Measurements from ENCODE around the gene DNMT3B. TPM values are rescaled to one million over a fixed set of nuclear protein-coding genes. Genes with fewer than 3 reads are reported as not detected.
A peak's percentile ranks its signal among the peaks of the same experiment; 100 is the strongest.
"Not testable (repeated sequence)": the region's sequence is repeated elsewhere in the genome, so short reads cannot be mapped to it uniquely, and the experiment has no call there.

DNMT3B gene
- polyA plus RNA-seq, 1 donor = 10.1 TPM

DNA sequence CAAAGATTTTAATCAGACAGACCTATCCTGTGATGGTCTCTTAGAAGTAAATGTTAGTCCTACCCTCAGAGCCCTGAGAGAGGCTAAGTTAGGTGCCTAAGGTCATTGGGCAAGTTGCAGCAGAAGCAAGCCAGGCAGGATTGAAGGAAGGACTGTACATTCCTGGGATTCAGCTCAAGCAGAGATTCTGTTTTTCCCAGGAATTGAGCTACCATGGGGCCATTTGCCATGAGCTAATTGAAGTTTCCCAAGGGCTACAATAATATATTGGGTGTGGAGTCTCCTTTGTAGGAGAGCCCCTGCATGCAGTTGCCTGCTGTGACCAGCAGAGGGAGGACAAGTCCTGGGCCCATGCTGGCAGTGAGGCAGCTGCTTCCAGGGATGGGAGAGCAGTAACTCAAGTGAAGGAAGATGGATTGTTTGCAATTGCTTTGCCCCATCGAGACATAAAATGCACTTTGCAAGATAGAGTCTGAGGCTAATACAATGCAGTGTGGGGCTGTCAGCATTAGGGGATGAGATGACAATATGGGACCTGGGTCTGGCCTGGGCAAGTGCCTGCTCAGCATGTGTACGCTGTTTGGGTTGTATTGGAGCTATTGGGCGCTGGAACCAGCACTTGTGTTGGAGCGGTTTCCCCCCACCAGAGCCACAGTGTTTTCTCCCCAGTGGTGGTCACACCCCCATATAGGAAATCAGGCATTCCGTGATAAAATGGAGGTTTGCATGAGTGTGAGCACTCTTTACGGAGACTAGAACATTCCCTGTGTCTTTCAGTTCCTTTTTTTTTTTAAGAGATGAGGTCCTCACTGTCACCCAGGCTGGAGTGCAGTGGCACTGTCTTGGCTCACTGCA is 27.9 kb downstream of the DNMT3B start:
- peak; percentile 64 for DNase-seq

DNA sequence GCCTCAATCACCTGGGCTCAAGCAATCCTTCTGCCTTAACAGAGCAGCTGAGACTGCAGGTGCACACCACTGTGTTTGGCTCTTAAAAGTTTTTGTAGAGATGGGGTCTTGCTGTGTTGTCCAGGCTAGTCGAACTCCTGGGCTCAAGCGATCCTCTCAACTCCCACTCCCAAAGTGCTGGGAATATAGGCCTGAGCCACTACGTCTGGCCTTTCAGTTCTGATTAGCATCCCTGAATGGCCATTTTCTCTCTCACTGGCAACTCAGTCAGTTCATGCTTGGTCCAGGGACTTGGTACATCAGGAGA is 28.5 kb downstream of the DNMT3B start:
- DNase-seq = no peak

DNA sequence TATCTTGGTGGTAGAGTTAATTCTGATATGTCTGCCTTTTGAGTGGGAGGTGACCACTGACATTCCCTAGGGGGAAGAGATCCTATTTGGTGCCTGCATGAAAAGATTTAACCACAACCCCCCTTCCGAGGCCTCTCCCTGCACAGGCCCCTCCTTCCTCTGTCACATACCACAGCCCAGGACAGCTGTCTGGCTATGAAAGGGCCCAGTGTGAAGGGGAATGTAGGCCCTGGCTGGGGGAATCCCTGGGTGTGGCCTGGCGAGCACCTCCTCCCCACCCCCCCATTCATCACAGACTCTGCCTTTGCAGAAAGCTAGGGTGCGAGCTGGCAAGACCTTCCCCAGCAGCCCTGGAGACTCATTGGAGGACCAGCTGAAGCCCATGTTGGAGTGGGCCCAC is 30.1 kb downstream of the DNMT3B start:
- DNase-seq = no peak

DNA sequence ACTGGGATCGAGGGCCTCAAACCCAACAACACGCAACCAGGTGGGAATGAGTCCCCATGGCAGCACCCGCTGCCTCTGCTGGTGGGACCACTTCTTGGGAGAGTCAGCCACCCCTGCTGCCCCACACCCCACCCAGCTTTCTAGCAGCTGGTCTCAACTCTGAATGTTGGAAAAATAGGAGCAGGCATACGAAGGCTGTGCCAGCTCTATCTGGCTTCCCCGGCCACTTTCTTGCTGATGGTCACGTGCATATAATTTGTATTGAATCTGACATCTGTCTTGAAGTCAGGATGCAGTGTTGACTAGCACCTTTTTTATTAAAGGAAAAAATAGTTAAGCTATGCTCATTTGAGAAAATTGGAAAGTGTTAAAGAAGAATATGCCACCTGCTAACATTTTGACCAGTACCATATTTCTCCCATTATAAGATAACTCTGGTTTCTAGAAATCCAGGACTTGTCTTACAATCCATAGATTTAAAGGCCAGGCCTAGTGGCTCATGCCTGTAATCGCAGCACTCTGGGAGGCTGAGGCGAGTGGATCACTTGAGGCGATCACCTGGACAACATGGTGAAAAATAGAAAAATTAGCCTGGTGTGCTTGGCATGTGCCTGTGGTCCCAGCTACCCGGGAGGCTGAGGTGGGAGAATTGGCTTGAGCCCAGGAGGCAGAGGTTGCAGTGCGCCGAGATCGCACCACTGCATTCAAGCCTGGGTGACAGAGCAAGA is 30.7 kb downstream of the DNMT3B start:
- DNase-seq = no peak

DNA sequence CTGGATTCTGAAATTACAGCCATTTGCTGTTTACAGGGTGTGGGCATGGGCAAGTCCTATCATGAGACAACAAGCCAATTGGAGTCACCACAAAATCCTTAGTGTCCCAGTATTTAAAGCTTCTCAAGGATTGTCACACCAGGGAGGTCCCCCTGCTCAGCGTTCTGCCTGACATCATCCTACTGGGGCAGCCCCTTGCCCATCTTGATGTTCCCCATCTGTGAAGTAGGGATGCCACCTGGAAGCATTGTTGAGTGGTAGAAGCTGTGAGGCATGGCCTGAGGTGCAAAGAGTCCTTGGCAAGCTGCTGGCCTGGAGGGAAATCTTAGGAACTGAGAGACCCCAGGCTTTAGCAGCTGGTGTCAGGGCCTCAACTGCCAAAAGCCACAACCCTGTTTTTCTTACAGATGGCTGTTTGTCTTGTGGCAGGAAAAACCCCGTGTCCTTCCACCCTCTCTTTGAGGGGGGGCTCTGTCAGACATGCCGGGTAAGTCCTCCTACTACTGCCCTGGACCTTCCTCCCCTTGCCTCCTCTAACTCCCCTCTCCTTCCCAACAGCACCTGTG is 34.3 kb downstream of the DNMT3B start:
- DNase-seq = no peak

DNA sequence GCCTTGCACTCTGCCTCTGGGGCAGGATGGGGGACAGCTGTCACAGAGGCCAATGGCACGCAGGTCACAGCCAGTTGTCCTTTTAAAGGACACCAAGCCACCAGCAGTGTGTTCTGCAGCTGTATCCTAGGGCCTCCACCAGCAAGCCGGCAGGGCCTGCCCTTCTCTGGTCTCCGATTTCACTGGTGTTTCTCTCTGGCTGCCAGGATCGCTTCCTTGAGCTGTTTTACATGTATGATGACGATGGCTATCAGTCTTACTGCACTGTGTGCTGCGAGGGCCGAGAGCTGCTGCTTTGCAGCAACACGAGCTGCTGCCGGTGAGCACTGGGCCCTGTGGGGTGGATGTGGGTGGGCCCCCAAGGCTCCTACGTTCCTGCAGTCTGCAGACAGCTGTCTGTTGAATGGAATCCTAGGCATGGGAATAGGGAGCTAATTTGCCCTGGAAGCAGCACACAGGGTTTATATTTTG is 34.8 kb downstream of the DNMT3B start:
- DNase-seq = peak; percentile 32

DNA sequence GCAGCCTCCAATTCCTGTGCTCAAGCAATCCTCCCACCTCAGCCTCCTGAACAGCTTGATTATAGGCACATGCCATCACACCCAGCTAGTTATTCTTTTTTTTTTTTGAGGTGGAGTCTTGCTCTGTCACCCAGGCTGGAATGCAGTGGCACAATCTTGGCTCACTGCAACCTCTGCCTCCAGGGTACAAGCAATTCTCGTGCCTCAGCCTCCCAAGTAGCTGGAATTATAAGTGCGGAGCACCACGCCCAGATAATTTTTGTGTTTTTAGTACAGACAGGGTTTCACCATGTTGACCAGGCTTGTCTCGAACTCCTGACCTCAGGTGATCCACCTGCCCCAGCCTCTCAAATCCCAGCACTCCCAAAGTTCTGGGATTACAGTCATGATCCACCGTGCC is 35.4 kb downstream of the DNMT3B start:
- not testable (repeated sequence) for DNase-seq

DNA sequence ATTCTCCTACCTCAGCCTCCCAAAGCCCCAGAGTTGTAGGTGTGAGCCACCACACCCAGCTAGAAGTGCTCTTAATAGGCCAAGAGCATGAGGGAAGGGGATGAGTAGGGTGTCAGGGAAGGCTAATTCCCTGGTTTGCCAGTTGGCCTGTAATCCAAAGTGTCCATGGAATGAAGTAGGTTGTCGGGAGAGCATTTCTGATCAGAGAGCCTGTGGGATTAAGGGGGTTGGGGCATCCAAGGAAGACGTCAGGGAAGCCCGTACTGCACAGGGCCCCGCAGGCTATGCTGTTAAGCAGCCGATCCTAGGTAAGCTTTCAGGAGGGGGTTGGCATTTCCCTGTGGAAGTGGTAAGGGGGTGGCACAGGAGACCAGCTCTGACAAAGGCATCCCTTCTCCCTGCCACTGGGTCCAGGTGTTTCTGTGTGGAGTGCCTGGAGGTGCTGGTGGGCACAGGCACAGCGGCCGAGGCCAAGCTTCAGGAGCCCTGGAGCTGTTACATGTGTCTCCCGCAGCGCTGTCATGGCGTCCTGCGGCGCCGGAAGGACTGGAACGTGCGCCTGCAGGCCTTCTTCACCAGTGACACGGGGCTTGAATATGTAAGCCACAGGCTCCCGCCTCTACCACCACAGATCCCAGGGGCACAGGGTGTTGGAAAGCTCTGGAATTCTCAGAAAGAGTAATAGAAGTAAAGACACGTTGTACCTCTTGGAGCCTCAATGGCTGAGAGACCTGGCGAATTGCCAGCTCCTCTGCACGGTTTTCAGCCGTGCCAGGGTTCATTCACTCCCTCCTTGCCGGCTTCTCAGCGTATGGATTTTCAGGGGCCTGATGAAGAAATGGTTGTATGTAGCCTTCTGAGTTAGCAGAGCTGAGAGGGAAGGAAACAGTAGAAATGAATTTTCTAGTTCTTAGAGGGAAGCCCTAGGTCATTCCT is 36.1 kb downstream of the DNMT3B start:
- DNase-seq = no peak

DNA sequence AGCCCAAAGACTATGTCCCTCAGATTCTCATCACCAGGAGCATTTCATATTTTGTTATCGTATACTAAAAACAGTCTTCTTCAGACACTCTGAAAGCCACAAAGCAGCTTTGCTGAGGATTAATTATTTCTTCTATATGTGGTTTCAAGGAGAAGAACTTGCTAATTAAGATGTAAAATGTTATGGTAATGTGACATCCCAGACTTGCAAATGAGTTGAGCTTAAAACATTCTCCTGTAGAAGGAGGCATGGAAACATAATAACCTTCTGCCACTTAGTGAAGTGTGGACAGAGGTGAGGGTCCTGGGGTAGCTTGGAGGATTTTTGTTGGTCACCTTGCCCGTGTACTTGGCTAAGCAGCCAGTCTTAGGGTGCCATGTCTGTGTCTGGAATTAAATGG is 40.9 kb downstream of the DNMT3B start:
- no peak for DNase-seq

DNA sequence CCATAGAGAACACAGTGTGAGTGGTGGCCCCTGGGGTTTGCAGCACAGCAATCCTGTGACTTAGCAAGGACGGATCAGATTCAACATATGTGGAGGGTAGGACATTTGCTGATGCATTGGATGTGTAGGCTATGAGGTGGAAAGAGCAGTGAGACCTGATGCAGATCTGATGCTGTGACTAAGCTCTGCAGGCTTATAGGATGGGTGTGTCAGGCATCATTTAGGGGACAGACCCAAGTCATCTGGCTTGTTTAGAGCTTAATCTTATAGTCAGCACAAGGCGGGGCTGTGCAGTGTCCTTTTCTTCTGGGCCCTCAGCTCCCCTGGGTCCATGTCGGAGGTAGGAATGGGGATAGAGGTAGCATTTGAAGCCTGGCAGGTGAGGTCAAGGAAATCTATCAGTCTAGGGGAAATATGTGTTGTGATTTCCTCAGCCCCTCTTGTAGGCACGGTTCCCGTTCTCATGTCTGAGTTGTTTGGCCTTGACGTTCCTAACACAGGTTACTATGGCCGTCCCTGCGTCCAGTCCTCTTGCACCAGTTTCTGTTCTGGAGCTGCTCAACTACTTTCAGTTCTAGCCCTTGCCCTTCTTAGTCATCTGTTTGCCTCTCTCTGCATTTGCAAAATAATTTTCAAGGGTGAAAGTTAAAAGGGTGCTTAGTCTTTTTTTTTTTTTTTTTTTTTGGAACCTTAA is 42.0 kb downstream of the DNMT3B start:
- no peak for DNase-seq

DNA sequence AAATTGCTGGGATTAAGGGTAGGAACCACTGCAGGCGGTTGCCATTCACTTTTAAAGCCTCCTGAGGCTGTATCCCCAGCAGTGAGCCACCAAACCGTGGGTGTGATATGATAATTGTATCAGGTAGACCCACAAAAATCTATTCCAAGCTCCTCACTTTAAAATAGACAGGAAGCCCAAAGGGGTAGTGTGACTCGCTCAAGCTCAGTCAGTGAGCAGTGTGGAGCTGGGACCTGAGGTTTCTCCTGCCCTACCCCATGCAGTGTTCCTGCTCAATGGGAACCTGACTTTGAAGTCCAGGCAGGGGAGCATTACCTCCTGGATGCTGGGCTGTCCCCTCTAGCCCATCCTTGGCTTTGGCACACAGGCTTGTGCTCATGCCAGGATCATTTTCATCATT is 42.6 kb downstream of the DNMT3B start:
- DNase-seq = no peak

DNA sequence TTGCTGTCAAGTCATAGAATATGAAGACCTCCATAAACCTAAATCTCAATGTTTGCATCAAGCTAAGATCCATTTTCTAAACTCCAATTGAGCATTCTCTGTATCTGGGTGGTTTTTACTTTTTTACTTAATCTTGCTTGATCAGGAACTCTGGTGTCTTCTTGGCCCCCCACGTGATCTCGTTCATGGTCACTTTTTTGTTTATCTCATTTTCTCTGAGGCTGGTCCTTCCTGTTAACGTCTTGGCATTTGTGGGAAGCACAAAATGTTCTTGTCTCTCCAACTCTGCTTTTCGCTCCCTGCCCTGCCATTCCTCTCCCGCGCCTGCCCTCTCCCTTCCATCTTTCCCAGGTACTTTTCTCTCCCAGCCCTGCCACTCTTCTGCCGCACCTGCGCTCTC is 43.5 kb downstream of the DNMT3B start:
- no peak for DNase-seq

DNA sequence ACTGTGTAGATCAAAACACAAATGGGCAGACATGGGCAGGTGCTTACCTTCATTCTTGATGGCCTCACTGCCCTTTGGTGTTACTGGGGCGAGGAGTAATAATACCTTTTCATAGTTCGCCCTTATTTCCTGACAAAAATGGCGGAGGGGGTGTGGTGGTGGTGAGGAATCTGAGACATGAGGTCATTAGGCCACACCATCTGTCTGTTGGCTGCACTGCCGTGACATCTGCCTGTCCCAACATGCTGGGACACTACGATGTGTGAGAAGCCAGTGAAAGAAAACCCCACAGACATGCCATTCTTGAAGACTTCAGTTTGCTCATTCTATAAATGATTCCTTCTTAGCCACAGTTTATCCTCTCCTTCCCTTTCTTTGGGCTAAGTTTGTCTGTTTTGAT is 44.2 kb downstream of the DNMT3B start:
- DNase-seq = no peak

DNA sequence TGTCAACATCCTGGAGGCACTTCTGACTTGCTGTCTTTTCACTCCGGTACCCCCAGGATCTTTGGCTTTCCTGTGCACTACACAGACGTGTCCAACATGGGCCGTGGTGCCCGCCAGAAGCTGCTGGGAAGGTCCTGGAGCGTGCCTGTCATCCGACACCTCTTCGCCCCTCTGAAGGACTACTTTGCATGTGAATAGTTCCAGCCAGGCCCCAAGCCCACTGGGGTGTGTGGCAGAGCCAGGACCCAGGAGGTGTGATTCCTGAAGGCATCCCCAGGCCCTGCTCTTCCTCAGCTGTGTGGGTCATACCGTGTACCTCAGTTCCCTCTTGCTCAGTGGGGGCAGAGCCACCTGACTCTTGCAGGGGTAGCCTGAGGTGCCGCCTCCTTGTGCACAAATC is 45.5 kb downstream of the DNMT3B start:
- DNase-seq = peak; percentile 37

DNA sequence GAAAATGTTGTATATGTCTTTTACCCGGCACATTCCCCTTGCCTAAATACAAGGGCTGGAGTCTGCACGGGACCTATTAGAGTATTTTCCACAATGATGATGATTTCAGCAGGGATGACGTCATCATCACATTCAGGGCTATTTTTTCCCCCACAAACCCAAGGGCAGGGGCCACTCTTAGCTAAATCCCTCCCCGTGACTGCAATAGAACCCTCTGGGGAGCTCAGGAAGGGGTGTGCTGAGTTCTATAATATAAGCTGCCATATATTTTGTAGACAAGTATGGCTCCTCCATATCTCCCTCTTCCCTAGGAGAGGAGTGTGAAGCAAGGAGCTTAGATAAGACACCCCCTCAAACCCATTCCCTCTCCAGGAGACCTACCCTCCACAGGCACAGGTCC is 46.3 kb downstream of the DNMT3B start:
- DNase-seq = no peak

DNA sequence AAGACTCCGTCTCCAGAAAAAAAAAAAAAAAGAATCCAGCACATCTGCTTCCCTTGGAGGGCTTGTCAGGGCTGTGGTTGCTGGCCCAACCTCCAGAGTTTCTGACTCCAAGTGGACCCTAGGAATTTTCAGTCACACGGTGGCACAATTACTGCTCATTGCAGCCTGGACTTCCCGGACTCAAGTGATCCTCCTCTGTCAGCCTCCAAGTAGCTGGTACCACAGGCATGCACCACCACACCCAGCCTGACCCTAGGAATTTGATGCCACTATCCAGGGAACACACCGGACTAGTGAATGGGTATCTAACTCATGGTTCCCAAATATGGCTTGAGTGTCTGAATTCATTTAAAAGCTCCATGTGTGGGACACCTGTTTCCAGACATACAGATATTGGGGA is 47.7 kb downstream of the DNMT3B start:
- no peak for DNase-seq

DNA sequence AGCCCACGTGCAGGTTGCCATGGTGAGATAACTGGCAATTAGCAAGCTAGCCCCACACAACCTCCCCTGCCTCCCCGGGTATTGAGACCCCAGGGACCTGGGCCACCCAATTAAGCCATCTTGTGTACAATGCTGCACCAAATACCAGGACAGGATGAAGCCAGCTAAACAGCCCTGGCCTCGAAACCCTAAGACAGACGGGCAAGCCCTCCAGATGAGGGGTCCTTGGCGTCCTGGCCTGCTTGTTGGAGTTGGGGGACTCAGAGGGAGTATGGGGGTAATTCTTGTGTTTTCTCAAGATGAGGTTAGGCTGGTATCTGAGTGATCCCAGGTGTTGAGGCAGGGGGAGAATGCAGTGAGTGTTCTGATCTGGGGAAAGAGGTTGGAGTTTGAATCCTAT is 48.8 kb downstream of the DNMT3B start:
- no peak for DNase-seq

DNA sequence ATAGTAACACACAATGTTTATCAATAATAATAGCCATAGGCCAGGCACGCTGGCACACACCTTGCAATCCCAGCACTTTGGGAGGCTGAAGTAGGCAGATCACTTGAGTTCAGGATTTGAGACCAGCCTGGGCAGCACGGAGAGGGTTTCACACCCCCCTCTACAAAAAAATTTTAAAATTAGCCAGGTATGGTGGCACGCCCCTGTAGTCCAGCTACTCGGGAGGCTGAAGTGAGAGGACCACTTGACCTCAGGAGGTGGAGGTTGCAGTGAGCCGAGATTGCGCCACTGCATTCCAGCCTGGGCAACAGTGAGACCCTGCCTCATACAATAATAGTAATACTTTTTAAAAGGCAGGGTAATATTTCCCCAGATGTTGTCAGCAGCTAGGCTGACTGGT is 49.7 kb downstream of the DNMT3B start:
- DNase-seq = no peak

DNA sequence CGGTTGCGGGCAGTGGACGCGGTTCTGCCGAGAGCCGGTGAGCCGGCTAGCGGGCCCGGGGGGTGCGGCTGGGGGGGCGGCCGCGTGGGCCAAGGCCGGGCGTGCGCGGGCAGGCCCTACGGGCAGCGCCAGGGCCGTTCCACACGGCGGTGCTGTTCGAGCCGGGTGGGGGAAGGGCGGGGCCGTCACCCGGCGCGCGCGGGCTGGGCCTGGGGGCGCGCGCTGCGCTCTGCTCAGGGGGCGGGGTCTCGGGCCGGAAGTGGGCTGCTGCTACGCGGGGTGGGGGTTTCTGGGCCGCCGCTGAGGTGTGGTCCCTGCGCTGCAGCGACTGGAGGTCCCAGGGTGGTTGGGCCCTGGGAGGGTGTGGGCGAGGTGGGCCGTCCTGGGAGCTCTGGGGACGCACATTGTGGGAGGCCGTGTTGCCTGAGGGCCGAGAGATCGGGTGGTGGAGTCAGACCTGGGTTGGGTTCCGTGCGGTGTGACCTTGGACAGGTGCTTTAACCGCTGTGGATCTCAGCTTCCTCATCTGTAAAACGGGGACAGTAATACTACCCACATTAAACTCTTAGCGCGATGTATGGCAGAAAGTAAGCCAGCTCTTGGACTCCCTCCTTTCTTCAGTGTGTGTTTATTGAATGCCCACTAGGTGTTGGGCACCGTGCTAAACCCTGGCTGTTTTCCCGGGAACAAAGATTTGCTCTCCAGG is 58.0 kb downstream of the DNMT3B start:
- DNase-seq = peak; percentile 67

DNA sequence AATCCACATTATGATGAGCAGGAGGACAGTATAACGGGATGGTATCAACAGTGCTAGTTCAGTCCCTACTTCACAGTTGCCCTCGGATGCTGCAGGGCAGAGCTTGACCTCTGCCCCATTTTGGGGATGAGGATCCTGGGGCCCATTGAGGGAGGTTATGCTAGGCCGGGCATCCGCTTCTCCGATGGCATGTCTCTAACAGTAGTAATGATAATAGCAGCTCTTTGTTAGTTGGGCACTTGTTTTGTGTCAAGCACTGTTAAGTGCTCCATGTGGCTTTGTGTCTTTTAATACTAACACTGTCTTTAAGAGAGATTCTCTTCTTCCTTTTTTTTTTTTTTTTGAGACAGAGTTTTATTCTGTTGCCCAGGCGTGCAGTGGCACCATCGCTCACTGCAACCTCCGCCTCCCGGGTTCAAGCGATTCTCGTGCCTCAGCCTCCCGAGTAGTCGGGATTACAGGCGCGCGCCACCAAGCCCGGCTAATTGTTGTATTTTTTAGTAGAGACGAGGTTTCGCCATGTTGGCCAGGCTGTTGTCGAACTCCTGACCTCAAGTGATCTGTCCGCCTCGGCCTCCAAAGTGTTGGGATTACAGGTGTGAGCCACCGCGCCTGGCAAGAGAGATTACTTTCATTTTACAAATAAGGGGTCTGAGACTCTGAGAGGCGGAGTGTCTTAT is 58.7 kb downstream of the DNMT3B start:
- DNase-seq = no peak

Data from left kidney (tissue), 2 donors.